NCI-H1417 (cell line): ENCODE data around the gene RELN.

Experiments used
- DNase-seq, 3 experiments: peaks; one replicate each; lab custom pipeline; 2025; lab: John Stamatoyannopoulos, UW

RELN gene

GRCh38 chr7:103636153-103636552, 353.3 kb downstream of the RELN start:
- no peak for DNase-seq

GRCh38 chr7:103632972-103633371, 356.5 kb downstream of the RELN start:
- DNase-seq, result peak in 1 of 3 experiments; percentile 39

- peak in 1 of 3 experiments; percentile 34 for DNase-seq
These were observed 357.3 kb downstream of the RELN start for GRCh38 chr7:103632005-103632639.

- DNase-seq, result peak in 2 of 3 experiments; percentile 83 to 99
These were observed 359.1 kb downstream of the RELN start for GRCh38 chr7:103630318-103630717.

GRCh38 chr7:103628742-103629141, 360.7 kb downstream of the RELN start:
- DNase-seq, result peak in 1 of 3 experiments; percentile 45

GRCh38 chr7:103626776-103627175, 362.7 kb downstream of the RELN start:
- DNase-seq, result no peak

GRCh38 chr7:103622274-103622673, 367.2 kb downstream of the RELN start:
- DNase-seq, result no peak

GRCh38 chr7:103613655-103614642, 375.5 kb downstream of the RELN start:
- peak in 1 of 3 experiments; percentile 57 for DNase-seq

- DNase-seq, result no peak
These were observed 379.7 kb downstream of the RELN start for GRCh38 chr7:103609778-103610177.

GRCh38 chr7:103605640-103606039, 383.8 kb downstream of the RELN start:
- peak in 2 of 3 experiments; percentile 21 to 81 for DNase-seq

- DNase-seq, result no peak
These were observed 391.0 kb downstream of the RELN start for GRCh38 chr7:103598326-103598905.

- no peak for DNase-seq
These were observed 391.9 kb downstream of the RELN start for GRCh38 chr7:103597606-103598005.

GRCh38 chr7:103594186-103594585, 395.3 kb downstream of the RELN start:
- DNase-seq, result no peak

- DNase-seq, result no peak
These were observed 395.8 kb downstream of the RELN start for GRCh38 chr7:103593691-103594090.

GRCh38 chr7:103592844-103593243, 396.6 kb downstream of the RELN start:
- peak in 1 of 3 experiments; percentile 21 for DNase-seq

GRCh38 chr7:103592187-103592586, 397.3 kb downstream of the RELN start:
- DNase-seq, result no peak

GRCh38 chr7:103580031-103580430, 409.4 kb downstream of the RELN start:
- DNase-seq, result no peak

- DNase-seq, result no peak
These were observed 412.4 kb downstream of the RELN start for GRCh38 chr7:103577059-103577458.

GRCh38 chr7:103576641-103577040, 412.8 kb downstream of the RELN start:
- no peak for DNase-seq

- peak in 1 of 3 experiments; percentile 17 for DNase-seq
These were observed 414.9 kb downstream of the RELN start for GRCh38 chr7:103574576-103574975.

- peak; percentile 30 to 83 (median 60) for DNase-seq
These were observed 415.9 kb downstream of the RELN start for GRCh38 chr7:103573479-103574058.

- DNase-seq, result no peak
These were observed 417.9 kb downstream of the RELN start for GRCh38 chr7:103571586-103571985.
